GM23248 (cell line): ENCODE results near the gene XKR7. TPM values are rescaled to one million over a fixed set of nuclear protein-coding genes. Genes with fewer than 3 reads are reported as not detected.

Experiments
- DNase-seq: peaks from one replicate; pipeline ENCODE4 v3.0.0-alpha.2; 2015
- H2AFZ ChIP-seq: fragments of 200-600 bp; sonication (generic); 2 replicates; pipeline ENCODE4 v1.6.1; 2016; ENCODE audit warnings: antibody characterized with exemption
- H3F3A ChIP-seq: fragments of 200-600 bp; sonication (generic); 2 replicates; pipeline ENCODE4 v1.6.1; 2016; ENCODE audit warnings: mild to moderate bottlenecking, antibody characterized with exemption, mixed run types; ENCODE audit not compliant: insufficient read depth
- H3K27ac ChIP-seq: fragments of 200-600 bp; sonication (generic); 2 replicates; pipeline ENCODE4 v1.5.1; 2016; ENCODE audit warnings: mild to moderate bottlenecking
- H3K27me3 ChIP-seq: fragments of 200-600 bp; sonication (generic); replicated peaks from 2 replicates; pipeline ENCODE4 v1.6.1; 2016; ENCODE audit warnings: mild to moderate bottlenecking; ENCODE audit not compliant: insufficient read depth
- H3K36me3 ChIP-seq: fragments of 200-600 bp; sonication (generic); 2 replicates; pipeline ENCODE4 v1.6.1; 2016; ENCODE audit warnings: low read depth, mild to moderate bottlenecking
- H3K4me1 ChIP-seq: fragments of 200-600 bp; sonication (generic); 2 replicates; pipeline ENCODE4 v1.6.1; 2016; ENCODE audit warnings: mild to moderate bottlenecking; ENCODE audit not compliant: insufficient read depth
- H3K4me2 ChIP-seq: fragments of 200-600 bp; sonication (generic); one replicate; pipeline ENCODE4 v1.6.1; 2016; ENCODE audit warnings: mild to moderate bottlenecking; ENCODE audit not compliant: unreplicated experiment
- H3K4me3 ChIP-seq: fragments of 200-600 bp; sonication (generic); 2 replicates; pipeline ENCODE4 v1.5.1; 2016; ENCODE audit warnings: mild to moderate bottlenecking
- H3K79me2 ChIP-seq: fragments of 200-600 bp; sonication (generic); 2 replicates; pipeline ENCODE4 v1.6.1; 2016; ENCODE audit warnings: mild to moderate bottlenecking; ENCODE audit not compliant: insufficient read depth
- H3K9ac ChIP-seq: fragments of 200-600 bp; sonication (generic); 2 replicates; pipeline ENCODE4 v1.6.1; 2016; ENCODE audit warnings: mild to moderate bottlenecking
- H3K9me2 ChIP-seq: fragments of 200-600 bp; sonication (generic); 2 replicates; pipeline ENCODE4 v1.6.1; 2016; ENCODE audit warnings: mixed run types, mild to moderate bottlenecking, moderate library complexity; ENCODE audit not compliant: insufficient read depth
- H3K9me3 ChIP-seq: fragments of 200-600 bp; sonication (generic); one replicate; pipeline ENCODE4 v1.6.1; 2017; ENCODE audit warnings: low read depth
- H4K20me1 ChIP-seq: fragments of 200-600 bp; sonication (generic); 2 replicates; pipeline ENCODE4 v1.6.0; 2016; ENCODE audit not compliant: insufficient read depth
- EZH2 ChIP-seq: fragments of 200-600 bp; sonication (generic); IDR thresholded peaks from 2 replicates; pipeline ENCODE4 v1.6.1; 2018; ENCODE audit warnings: antibody characterized with exemption, mild to moderate bottlenecking; ENCODE audit not compliant: insufficient read depth, poor library complexity, severe bottlenecking
- EZH2phosphoT487 ChIP-seq: fragments of 200-600 bp; sonication (generic); IDR thresholded peaks from 2 replicates; pipeline ENCODE4 v1.6.1; 2018; ENCODE audit warnings: antibody characterized with exemption, moderate library complexity, mild to moderate bottlenecking, low read depth; ENCODE audit not compliant: insufficient read depth
- WGBS, 2 experiments: methylation state at CpG; one replicate each; pipeline ENCODE4 v1.1.6; 2015 to 2017; ENCODE audit warnings: low lambda C conversion rate in 2 of 2, low coverage in 1 of 2; ENCODE audit errors: missing lambda C conversion rate in 2 of 2; 5-methylcytosine and 5-hydroxymethylcytosine counted together
- in situ Hi-C: fragments of 300-500 bp; cut with MboI; formaldehyde crosslinking; loops from 2 replicates; pipeline ENCODE4 v1.15.0; 2020
- polyA plus RNA-seq: library from polyadenylated mRNA; unstranded; fragments of >200 nt; fragmentation: Nextera tagmentation; extraction: Ambion mirVana; gene quantifications from 2 replicates; pipeline ENCODE4 v1.2.1, GENCODE V29; 2016
- total RNA-seq: library from RNA; depleted of rRNA; stranded (reverse); fragments of >200 nt; shearing (Covaris generic); gene quantifications from 2 replicates; pipeline ENCODE4 v1.2.3, GENCODE V29; 2014

XKR7 gene
- total and polyA plus RNA-seq, 2 experiments from 2014 or later: not detected

- WGBS, 2 experiments: 3 to 4% methylated on average over 29 to 34 of the region's 35 CpGs
- DNase-seq: no peak
- no peaks in the 10 kb centered on the region for H3F3A ChIP-seq
- no peaks in the 10 kb centered on the region for H3K4me1 ChIP-seq
- peaks cover 64% of the 10 kb centered on the region for H3K27me3 ChIP-seq
- H3K27ac ChIP-seq: no peak overlapping the region
- no peaks in the 10 kb centered on the region for H3K9me3 ChIP-seq
- no peak overlapping the region for H3K4me3 ChIP-seq
- H3K4me2 ChIP-seq: no peak overlapping the region
- no peaks in the 10 kb centered on the region for H3K9me2 ChIP-seq
- in situ Hi-C loops: no loop called here
- H3K79me2 ChIP-seq: no peaks in the 10 kb centered on the region
- H3K9ac ChIP-seq: no peak overlapping the region
- no peaks in the 10 kb centered on the region for H3K36me3 ChIP-seq
- TF ChIP-seq EZH2phosphoT487: no peak
- TF ChIP-seq EZH2: no peak
- H2AFZ ChIP-seq: no peak overlapping the region
- H4K20me1 ChIP-seq: no peaks in the 10 kb centered on the region
These were observed 49.8 kb downstream of the XKR7 start for GRCh38 chr20:32017711-32018251.

- 3% methylated on average over 41 to 66 of the region's 67 CpGs for WGBS, 2 experiments
- no peak overlapping the region for H2AFZ ChIP-seq
- H3K79me2 ChIP-seq: no peaks in the 10 kb centered on the region
- no peaks in the 10 kb centered on the region for H3K4me1 ChIP-seq
- TF ChIP-seq EZH2 (peak; percentile 82), EZH2phosphoT487 (0 out of 2 replicates have a peak, but pooled peaks have one; percentile 76)
- no peak overlapping the region for H3K9ac ChIP-seq
- H3K9me2 ChIP-seq: no peaks in the 10 kb centered on the region
- H4K20me1 ChIP-seq: no peaks in the 10 kb centered on the region
- H3K27me3 ChIP-seq: peaks cover 71% of the 10 kb centered on the region
- H3K4me2 ChIP-seq: no peak overlapping the region
- peak; percentile 14 for DNase-seq
- H3K4me3 ChIP-seq: 0 out of 2 replicates have a peak overlapping the region, but pooled peaks have one; percentile 11
- H3K27ac ChIP-seq: no peak overlapping the region
- H3K36me3 ChIP-seq: no peaks in the 10 kb centered on the region
- H3K9me3 ChIP-seq: no peaks in the 10 kb centered on the region
- H3F3A ChIP-seq: no peaks in the 10 kb centered on the region
- in situ Hi-C loops: no loop called here
These were observed 50.6 kb downstream of the XKR7 start for GRCh38 chr20:32018269-32019155.

GRCh38 chr20:32019156-32019510 lies 51.2 kb downstream of the XKR7 start:
- Histone ChIP-seq H3K36me3 (no peaks in the 10 kb centered on the region), H3K9ac (no peak overlapping the region), H3K4me1 (no peaks in the 10 kb centered on the region), H3K4me3 (no peak overlapping the region), H2AFZ (no peak overlapping the region), H3K79me2 (no peaks in the 10 kb centered on the region), H3F3A (no peaks in the 10 kb centered on the region), H3K27ac (no peak overlapping the region), H3K27me3 (peaks cover 77% of the 10 kb centered on the region), H3K9me3 (no peaks in the 10 kb centered on the region), H3K9me2 (no peaks in the 10 kb centered on the region), H3K4me2 (no peak overlapping the region), H4K20me1 (no peaks in the 10 kb centered on the region)
- in situ Hi-C loops: no loop called here
- WGBS, 2 experiments: 2 to 3% methylated on average over 6 to 40 of the region's 42 CpGs
- TF ChIP-seq EZH2: no peak
- TF ChIP-seq EZH2phosphoT487: no peak
- DNase-seq: peak; percentile 26

- WGBS, 2 experiments: 11 to 13% methylated on average over 11 of the region's 11 CpGs
- DNase-seq: peak; percentile 12
- H4K20me1 ChIP-seq: no peaks in the 10 kb centered on the region
- H2AFZ ChIP-seq: no peak overlapping the region
- H3K4me1 ChIP-seq: no peaks in the 10 kb centered on the region
- in situ Hi-C loops: loop anchor here (10.0 kb wide), 1 partner anchor 165 kb away; no protein-coding TSS in a partner anchor
- H3K9ac ChIP-seq: no peak overlapping the region
- no peak overlapping the region for H3K4me3 ChIP-seq
- TF ChIP-seq EZH2: peak; percentile 57
- no peak for TF ChIP-seq EZH2phosphoT487
- H3K79me2 ChIP-seq: no peaks in the 10 kb centered on the region
- no peaks in the 10 kb centered on the region for H3K9me2 ChIP-seq
- no peaks in the 10 kb centered on the region for H3K36me3 ChIP-seq
- peaks cover 84% of the 10 kb centered on the region for H3K27me3 ChIP-seq
- no peak overlapping the region for H3K4me2 ChIP-seq
- H3K9me3 ChIP-seq: no peaks in the 10 kb centered on the region
- no peaks in the 10 kb centered on the region for H3F3A ChIP-seq
- H3K27ac ChIP-seq: no peak overlapping the region
These were observed 51.9 kb downstream of the XKR7 start for GRCh38 chr20:32019563-32020463.
